GM18907 (cell line): Measurements from ENCODE around the gene CNGB1.
"Not testable (repeated sequence)": the region's sequence is repeated elsewhere in the genome, so short reads cannot be mapped to it uniquely, and the experiment has no call there.

Source experiments
- ATAC-seq: cut with Tn5 transposase; IDR thresholded peaks from one replicate; pipeline ENCODE4 v1.9.1; 2021; ENCODE audit warnings: mild to moderate bottlenecking, moderate library complexity; ENCODE audit not compliant: unreplicated experiment

The CNGB1 gene

DNA sequence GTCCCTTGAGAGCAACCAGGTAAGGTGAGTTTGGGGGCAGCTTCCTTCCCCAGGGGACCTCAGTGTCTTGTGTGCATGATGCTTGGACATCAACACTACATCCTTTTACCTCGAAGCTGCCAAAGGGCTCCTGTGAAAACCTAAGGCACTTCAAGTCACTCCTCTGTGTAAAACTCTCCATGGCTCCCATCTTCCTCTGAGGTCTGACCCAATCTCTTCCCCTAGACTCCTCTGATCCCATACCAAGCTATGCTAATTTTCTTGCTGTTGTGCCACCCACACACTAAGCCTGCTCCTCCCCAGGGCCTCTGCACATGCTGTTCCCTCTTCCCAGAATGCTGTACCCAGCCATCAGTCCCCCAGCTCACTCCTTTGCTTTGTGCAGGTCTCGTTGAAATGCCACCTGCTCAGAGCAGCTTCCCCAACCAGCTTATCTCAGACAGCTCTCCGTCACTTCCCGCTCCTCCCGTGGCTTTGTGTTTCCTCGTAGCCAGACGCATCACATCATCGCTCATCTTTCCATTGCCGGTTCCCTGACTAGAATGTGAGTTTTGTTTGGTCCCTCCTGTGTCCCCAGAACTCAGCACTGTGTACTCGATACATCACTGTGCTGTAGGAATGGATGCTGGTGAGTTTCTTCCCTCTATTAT, 78.4 kb downstream of the CNGB1 start:
- no peak for ATAC-seq

DNA sequence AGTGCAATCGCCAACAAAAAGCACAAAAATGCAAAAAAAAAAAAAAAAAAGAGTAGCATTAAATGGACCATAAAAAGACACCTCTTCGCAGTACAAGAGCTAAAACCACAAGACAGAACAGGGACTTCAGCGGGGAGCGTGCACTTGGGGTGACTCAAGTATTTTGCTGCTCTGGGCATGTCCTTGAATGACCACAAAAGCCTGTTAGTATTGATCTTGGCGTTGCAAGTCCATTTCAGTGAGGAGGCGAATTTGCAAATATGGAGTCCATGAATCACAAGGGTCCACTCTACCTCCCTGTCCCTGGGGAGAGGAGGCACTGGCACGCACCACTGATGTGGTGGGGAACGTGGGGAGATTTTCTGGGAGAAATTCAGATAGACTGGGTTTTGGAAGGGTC, 78.9 kb downstream of the CNGB1 start:
- ATAC-seq = no peak

DNA sequence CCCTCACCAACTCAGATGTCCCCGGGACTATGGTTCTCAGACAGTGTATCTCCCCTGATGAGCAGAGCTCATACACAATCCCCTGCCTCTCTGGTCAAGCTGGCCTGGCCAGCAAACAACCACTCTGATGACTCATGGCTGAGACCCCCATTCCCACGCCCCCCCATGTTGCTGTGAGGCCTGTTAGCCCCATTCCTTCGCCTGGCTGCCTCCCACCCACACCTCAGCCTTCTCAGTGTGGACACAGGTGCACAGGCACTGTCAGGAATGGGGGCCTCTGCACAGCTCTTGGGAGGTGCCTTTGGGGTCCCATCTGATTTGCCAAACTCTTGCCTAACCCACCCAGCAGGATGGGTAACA, 80.2 kb downstream of the CNGB1 start:
- no peak for ATAC-seq

DNA sequence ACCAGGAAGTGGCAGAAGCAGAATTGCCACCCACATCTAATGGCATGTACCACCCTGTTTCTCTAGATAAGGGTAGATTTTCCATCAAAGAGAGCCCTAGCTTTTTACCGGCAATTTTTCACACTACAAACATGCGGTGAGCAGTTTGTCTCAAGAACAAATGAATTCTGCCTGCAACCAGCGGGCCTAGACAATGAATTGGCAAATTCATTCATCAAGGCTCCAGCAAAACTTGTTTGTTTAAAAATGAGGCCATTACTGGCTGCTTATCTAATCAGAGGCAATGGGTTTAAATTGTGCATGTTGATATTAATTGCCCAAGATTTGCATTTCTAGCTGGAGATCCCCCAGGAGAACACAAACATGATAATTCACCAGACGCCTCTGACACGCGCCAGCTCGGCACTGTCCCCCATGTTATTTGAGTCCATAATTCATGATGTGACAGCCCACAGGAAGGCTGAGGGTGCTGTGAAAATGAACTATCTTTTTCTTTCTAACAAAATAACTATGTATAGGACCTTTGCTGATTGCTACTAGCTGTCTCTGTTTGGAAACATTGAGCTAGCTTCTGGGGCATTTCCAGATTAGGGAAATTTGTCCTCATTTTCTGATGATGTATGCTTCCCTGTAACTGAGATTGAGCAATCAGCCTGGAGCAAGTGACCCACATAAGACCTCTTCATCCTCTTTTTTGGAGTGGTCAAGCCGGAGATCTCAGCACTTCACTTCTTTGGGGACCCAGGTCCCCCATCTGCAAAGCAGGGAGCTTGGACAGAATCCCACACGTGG, 80.8 kb downstream of the CNGB1 start:
- ATAC-seq = no peak

DNA sequence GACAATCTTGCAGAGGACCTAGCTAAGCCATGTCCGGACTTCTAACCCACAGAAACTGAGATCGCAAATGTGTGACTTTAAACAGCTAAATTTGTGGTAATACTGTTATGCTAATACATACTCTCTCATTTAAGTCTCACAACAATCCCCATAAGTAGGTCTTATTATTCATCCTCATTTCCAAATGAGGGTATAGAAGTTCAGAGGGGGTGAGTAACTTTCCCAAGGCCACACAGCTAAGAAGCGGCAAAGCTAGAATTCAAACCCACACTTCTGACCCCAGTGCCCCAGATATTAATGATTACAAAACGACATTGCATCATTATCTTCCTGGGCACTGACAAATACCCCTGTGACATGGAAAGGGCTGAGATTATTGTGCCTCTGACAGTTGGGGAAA, 81.4 kb downstream of the CNGB1 start:
- ATAC-seq = no peak

DNA sequence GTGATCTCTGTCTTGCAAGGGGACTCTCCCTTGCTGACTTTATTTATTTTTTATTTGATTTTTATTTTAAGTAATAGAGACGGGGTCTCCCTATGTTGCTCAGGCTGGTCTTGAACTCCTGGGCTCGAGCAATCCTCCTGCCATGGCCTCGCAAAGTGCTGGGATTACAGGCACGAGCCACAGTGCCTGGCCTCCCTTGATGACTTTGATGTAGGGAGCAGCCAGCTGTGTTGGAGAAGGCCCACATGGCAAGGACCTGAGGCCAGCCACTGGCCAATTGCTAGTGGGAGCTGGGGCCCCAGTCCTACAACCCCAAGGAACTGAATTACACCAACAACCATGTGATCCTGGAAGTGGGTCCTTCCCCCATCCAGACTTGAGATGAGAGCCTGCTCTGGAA, 81.8 kb downstream of the CNGB1 start:
- ATAC-seq = no peak

DNA sequence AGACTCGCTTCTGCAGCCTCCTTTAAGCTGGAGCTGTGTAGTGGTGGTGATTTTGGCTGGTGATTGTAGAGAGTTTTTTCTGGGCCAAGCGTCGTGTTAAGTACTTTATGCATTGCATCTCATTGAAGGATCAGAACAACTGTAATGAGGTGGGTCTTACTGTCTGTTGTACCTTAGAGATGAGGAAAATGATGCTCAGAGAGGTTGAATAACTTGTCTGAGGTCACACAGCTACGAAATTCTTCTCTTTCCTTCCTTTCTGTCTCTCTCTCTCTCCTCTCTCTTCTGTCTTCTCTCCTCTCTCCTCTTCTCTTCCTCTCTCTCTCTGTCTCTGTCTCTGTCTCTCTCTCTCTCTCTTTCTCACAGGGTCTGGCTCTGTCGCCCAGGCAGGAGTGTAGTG, 82.8 kb downstream of the CNGB1 start:
- no peak for ATAC-seq

DNA sequence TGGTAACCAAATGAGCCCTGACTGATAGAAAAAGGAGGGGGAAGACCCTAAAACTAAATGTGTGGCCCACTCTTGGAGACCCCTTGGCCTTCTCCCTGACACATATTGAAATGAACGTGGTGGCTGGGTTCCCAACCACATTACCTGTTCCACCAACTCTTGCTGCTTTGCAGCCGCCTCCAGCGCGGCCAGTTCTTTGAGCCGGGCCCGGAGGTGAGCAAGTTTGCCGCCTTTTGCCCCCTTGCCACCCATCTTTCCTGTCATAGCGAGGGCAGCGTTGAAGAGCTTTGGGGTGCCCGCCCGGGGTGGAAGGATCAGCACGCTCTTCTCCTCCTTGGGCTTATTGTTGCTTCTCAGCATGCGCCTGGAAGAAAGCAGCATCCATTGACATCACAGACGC, 83.2 kb downstream of the CNGB1 start:
- ATAC-seq = no peak

DNA sequence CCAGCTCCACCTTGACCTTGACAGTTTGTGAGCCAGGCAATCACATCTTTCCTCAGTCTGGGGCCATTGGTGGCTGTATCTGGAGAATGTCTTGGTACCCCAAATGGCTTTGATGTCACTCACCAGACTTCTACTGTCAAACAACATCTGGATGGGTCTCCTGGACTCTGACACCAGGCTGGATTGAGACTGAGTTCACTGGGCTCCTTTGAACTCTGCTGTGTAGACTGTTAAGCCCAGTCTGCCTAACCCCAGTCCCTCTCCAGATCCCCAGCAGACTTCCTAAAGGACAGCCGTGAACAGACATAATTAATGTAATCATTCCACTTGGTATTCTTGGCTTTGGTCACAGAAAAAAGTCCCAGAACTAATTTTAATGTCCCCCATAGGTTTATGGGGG, 84.5 kb downstream of the CNGB1 start:
- ATAC-seq = no peak

DNA sequence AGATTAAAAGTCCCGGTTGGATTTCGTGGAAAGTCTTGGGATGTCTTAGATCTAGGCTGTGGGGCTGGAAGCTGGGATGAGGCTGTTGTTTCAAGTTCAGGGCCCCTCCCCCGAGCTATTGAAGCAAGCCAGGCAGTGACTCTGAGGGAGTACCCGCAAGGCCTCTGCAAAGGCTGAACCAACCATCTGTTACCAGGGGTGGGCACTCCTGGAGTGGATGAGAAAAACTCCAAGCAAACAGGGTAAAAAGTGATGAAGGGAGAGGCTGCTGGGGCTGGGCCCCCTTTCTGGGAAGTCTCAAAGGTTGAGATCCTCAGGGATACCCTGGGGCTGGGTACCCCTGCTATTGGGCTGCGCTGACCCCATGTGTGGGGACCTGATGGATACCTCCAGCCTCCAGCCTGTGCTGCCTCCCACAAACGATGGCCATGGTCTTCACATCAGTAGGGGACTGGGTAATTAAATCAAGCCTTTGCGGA, 86.2 kb downstream of the CNGB1 start:
- ATAC-seq = no peak

DNA sequence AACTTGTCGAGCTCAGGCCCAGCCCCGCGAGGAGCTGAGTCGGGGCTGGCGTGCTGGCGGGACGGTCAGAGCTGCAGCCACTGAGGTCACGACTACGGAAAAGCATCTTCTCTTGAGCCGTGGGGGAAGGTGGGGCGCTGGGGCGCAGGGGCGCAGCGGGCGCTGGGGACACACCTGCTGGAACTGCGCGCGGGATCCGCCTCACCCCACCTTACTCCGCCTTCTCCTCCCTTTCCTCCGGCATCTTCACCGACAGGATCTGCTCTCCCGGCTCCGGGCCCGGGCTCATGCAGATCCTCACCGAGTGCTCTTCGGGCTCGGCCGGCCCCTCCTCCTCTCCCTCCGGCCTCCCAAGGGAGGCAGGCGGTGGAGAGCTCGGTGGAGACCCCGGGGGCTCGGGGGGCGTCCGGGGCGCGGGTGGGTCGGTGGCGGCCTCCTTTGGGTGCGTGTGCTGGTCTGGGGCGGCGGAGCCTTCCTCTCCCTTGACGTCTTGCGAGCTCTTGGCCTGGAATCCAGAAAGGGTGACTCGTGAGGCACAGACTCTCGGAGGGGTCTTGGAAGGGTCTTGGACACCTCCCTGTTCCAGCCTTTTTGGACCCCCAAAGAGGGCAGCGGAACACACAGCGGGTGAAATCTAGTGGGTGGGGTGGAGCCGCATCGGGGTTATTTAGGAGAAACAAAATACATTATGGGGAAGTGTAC, 86.8 kb downstream of the CNGB1 start:
- no peak for ATAC-seq

DNA sequence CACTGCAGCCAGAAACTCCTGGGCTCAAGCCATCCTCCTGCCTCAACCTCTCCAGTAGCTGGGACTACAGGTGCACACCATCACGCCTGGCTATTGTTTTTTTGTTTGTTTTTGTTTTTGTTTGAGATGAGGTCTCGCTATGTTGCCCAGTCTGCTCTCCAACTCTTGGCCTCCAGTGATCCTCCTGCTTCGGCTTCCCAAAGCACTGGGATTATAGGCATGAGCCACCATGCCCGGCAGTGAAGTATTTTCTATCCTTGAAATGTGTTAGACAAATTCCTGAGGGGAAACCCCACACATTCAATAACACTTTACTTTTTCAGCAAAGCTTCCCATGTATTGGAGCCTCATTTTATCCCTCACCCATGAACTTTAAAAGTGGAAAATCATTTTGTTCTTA, 87.4 kb downstream of the CNGB1 start:
- no peak for ATAC-seq

DNA sequence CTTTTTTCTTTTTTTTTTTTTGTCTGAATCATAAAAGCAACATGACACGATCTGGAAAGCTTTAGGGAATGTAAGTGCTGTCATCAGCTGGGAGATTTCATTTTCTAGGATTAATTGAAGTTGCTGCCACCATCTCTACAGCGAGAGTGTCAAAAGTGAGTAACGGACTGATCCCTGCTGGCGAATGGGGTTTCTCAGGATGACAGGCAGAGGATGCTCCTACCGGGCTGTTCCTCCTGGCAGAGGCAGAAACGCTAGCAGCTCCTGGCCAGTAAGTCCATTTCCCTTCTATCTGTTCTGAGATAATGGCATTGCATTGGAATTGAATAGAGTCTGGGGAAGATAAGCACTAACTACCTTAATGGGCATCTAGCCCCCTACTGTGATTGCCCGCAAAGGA, 88.1 kb downstream of the CNGB1 start:
- no peak for ATAC-seq

DNA sequence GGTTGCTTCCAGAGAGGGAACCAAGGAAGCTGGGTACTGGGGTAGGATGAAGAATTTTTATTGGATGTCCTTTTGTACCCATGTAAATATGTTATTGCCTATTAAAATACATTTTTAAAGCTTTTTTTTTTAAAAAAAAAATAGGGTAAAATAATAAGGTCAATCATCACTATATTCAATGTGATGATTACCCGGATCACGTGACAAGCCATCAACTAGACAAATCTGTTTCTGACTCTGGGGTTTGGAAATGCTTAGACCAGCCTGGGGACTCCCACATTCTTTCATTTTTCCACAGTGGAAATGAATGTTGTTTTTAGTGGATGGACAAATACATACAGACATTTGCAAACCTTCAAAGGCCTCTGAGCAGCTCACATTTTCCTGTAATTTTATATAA, 88.7 kb downstream of the CNGB1 start:
- no peak for ATAC-seq

DNA sequence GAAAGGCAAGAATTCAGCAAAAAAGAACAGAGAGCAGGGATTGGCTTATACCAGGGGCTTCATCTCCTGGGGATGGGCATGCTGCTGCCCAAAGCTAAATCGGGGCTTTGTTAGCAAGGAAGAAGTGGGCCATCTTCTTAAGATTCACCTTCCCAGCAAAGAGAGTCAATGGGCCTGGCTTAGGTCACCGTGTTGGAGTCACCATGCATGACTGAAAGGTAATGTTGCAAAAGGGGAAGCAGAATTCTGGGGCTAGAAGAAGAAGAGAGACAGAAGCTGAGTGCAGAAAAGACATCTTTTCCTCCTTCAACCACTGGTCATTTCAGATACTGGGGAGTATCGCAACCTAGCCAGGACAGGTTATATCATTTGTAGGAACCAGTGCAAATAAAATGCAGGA, 92.3 kb downstream of the CNGB1 start:
- no peak for ATAC-seq

DNA sequence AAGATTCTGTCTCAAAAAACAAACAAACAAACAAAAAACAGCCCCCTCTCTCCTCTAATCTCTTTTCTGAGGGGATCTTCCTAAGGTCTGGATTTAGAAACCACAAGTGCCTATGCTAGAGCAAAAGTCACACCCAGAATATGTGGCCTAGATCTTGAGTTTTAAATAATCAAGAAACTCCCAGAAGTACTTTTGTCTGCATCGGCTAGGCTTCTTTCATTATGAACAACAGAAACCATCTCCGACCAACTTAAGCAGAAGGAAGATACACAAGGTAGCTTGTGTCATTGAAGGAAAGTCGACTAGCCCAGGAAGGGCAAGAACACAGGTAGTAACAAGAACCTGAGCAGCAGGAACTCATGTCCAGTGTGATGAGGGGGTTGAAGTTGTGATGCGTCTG, 94.7 kb downstream of the CNGB1 start:
- no peak for ATAC-seq

DNA sequence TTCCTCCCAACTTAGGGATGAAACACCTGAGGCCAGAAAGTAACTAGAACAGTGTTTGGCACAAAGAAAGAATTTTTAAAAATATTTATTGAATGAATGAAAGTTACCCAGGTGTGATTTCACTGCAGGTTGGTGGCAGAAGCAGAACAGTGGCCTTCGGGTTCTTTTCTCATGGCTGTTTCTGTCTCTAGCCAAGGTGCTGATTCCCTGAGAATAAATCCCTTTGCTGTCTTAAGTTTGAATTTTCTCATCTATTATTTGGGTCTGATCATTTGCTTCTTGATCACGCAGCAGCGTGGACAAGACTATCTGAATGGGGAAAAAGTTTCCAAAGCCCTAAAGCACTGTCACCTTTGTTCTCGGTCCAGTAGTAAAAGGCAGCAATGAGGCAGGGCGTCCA, 95.6 kb downstream of the CNGB1 start:
- ATAC-seq = no peak

DNA sequence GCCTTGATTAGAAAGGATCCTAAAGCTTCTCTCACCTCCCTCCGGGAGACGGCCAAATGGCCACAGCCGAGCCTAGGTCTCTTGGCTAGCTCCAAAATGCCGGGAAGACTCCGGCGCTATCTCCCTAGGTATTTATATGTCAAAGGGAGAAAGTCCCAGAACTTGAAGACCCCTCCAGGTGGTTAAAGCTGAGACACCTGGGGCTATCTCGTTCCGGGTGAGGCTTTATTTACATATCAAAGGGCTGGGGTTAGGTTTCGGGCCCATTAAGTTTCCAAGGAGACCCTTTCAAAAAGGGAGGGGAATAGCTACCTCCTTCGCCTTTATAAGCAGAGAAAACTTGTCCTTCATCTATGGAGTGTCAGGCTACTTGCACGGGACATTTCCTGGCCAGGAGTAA, 97.7 kb downstream of the CNGB1 start:
- no peak for ATAC-seq

DNA sequence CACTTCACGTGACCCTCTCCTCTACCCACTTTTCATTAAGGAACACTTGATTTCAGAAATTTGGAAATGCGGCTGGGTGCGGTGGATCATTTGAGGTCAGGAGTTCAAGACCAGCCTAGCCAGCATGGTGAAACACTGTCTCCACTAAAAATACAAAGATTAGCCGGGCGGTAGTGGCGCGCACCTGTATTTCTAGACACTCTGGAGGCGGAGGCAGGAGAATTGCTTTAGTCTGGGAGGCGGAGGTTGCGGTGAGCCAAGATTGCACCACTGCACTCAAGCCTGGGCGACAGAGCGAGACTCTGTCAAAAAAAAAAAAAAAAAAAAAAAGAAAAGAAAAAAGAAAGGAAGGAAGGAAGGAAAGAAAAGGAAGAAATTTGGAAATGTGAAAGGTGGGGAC, 98.2 kb downstream of the CNGB1 start:
- not testable (repeated sequence) for ATAC-seq

DNA sequence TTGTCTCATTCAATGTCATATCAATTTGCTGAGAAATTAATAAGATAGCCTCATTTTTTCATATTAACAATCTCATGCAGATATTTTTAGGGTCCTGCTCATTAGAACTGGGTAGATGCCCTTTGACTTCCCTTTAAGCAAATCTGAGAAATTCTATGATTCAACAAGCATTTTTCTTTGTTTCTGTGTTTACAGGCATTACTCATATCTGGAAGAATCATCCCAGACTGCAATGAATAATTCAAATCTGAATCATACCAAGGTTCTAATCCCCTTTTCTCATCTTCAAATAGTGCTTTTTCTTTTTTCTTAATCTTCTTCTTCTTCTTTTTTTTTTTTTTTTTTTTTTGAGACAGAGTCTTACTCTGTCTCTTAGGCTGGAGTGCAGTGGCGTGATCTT, 99.5 kb downstream of the CNGB1 start:
- no peak for ATAC-seq

DNA sequence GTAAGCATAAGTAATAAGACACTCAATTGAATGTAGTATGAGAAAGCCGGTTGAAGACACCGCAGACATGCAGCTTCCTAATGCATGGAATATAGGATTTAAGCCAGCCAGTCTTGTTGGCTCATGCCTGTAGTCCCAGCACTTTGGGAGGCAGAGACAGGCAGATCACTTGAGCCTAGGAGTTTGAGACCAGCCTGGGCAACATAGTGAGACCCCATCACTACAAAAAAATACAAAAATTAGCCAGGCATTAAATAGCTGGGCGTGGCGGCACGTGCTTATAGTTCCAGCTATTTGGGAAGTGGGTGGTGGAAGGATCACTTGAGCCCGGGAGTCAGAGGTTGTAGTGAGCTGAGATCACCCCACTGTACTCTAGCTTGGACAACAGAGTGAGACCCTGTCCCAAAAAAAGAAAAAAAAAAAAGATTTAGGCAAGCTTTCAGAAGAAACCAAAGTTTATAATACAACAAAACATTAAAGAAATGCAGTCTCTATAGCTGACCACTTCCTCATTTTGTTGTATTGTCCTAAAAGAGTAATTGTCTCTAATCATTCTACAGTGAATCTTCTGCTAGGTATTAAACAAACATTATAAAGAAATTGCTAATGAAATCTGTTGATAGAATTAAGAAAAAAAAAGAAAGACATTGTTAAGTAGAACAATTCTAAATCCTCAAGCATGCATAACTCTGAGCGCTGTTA, 100.0 kb downstream of the CNGB1 start:
- ATAC-seq = no peak
